ENCODE data around the gene LAMP2.

GRCh38 chrX:120512222-120512621 is 43.1 kb upstream of the LAMP2 start:
- TF ChIP-seq ZNF274 (IDR thresholded peaks at IDR 0.05; ENCODE audit: low read depth, low read length): no peak
- no peak for TF ChIP-seq SUZ12 (IDR thresholded peaks at IDR 0.05; ENCODE audit: extremely low read depth, insufficient read depth, insufficient read length)

Data from NT2/D1 (cell line).